ENCODE measurements around the gene POU3F2. TPM values are rescaled to one million over a fixed set of nuclear protein-coding genes. Genes with fewer than 3 reads are reported as not detected.

POU3F2 gene
- 0.01 to 0.02 TPM in 2 of 5 replicates, not detected in the others for total RNA-seq (2022; extraction: Qiagen RNA extraction)

DNA sequence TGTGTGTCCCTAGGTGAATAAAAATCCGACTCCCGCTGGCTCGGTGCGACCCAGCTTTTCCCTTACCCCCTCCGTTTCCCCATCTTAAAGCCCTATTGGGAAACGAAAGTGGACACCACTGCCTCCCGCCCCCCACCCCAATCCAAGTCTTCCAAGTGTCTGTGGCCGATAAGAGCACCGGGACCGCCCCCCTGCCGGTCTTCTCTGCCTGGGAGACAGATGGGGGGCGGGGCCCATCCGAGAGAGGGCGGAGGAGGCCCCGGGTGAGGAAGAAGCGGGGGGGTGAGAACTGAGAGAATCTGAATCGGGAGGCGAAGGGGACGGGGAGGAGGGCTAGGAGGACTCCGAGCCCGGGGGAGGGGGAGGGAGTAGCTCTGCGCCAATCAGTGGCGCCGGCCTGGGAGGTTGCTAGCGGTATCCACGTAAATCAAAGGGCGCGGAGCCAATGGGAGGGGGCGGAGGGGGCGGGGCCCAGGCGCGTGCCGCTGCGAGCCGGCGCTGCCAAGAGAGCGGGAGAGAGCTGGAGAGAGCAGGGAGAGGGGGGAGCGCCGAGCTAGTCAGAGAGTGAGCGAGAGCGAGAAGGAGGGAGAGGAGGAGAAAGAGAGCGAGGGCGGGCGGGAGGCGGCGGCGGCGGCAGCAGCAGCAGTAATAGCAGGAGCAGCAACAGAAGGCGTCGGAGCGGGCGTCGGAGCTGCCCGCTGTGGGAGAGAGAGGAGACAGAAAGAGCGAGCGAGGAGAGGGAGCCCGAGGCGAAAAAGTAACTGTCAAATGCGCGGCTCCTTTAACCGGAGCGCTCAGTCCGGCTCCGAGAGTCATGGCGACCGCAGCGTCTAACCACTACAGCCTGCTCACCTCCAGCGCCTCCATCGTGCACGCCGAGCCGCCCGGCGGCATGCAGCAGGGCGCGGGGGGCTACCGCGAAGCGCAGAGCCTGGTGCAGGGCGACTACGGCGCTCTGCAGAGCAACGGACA, at the start of gene POU3F2:
Gene POU3F2, plus strand, starts transcription at position 515 of the 972 bp plus-strand sequence. Its CDS starts 300 bp downstream, at position 815.

Other genes starting within 250 kb of the POU3F2 start
- gene FBXL4, start 113.4 kb downstream of the POU3F2 start, total RNA-seq (2022; extraction: Qiagen RNA extraction), result 4.4 to 6.0 TPM (median 5.9 TPM) in 5 replicates

All from A549 treated with AZD2906 at 1 μM for 4 hours (cell line).